Activated T-helper 1 cell treated with Interleukin-2 at 50 U/mL for 16 hours (primary cell): Measurements from ENCODE around the gene KIAA1210.
"Not testable (repeated sequence)": the region's sequence is repeated elsewhere in the genome, so short reads cannot be mapped to it uniquely, and the experiment has no call there.

Source experiments
- DNase-seq: peaks from one replicate; pipeline ENCODE4 v3.0.0-alpha.2; 2020; ENCODE audit warnings: low read depth

Gene KIAA1210

GRCh38 chrX:119036107-119037029 lies 91.2 kb downstream of the KIAA1210 start:
- no peak for DNase-seq

- no peak for DNase-seq
These were observed 96.6 kb downstream of the KIAA1210 start for GRCh38 chrX:119030990-119031389.

- DNase-seq, result not testable (repeated sequence)
These were observed 98.0 kb downstream of the KIAA1210 start for GRCh38 chrX:119029656-119030055.

- no peak for DNase-seq
These were observed 98.8 kb downstream of the KIAA1210 start for GRCh38 chrX:119028733-119029330.
